H9 (cell line): ENCODE measurements around the gene PALD1. TPM values are rescaled to one million over a fixed set of nuclear protein-coding genes. Genes with fewer than 3 reads are reported as not detected.

Experiments
- DNase-seq: peaks from one replicate; pipeline ENCODE4 v3.0.0-alpha.2; 2017
- H2AFZ ChIP-seq: one replicate; pipeline ENCODE4 v1.6.1; 2013; ENCODE audit warnings: mild to moderate bottlenecking, low read length, control low read depth, moderate library complexity
- H2AK5ac ChIP-seq: 2 replicates; pipeline ENCODE4 v1.6.1; 2013; ENCODE audit warnings: low read length, control low read depth, mixed read lengths; ENCODE audit not compliant: insufficient read length
- H2BK120ac ChIP-seq: one replicate; pipeline ENCODE4 v1.6.1; 2013; ENCODE audit warnings: low read depth, mild to moderate bottlenecking, low read length, control low read depth, inconsistent platforms; ENCODE audit not compliant: poor library complexity, severe bottlenecking
- H2BK12ac ChIP-seq: 2 replicates; pipeline ENCODE4 v1.6.1; 2013; ENCODE audit warnings: low read length, control low read depth, mixed read lengths, low read depth; ENCODE audit not compliant: insufficient read length
- H2BK15ac ChIP-seq: 2 replicates; pipeline ENCODE4 v1.6.1; 2013; ENCODE audit warnings: low read depth, low read length, control low read depth
- H2BK20ac ChIP-seq: one replicate; pipeline ENCODE4 v1.6.1; 2013; ENCODE audit warnings: low read depth, mild to moderate bottlenecking, low read length, control low read depth, inconsistent platforms; ENCODE audit not compliant: poor library complexity, severe bottlenecking
- H2BK5ac ChIP-seq: 2 replicates; pipeline ENCODE4 v1.6.1; 2013; ENCODE audit warnings: low read length, control low read depth, mixed read lengths; ENCODE audit not compliant: insufficient read length
- H3K14ac ChIP-seq: 2 replicates; pipeline ENCODE4 v1.6.1; 2013; ENCODE audit warnings: low read length, control low read depth; ENCODE audit not compliant: insufficient read depth
- H3K18ac ChIP-seq: 2 replicates; pipeline ENCODE4 v1.6.1; 2013; ENCODE audit warnings: low read depth, mild to moderate bottlenecking, mixed read lengths, low read length, control low read depth; ENCODE audit not compliant: insufficient read length
- H3K23ac ChIP-seq: 2 replicates; pipeline ENCODE4 v1.6.1; 2013; ENCODE audit warnings: low read length, control low read depth, mixed read lengths, low read depth; ENCODE audit not compliant: insufficient read length
- H3K23me2 ChIP-seq: 2 replicates; pipeline ENCODE4 v1.6.1; 2013; ENCODE audit warnings: low read depth, mild to moderate bottlenecking, mixed read lengths, low read length, control low read depth; ENCODE audit not compliant: insufficient read length, poor library complexity, severe bottlenecking
- H3K27ac ChIP-seq: 2 replicates; pipeline ENCODE4 v1.5.1; 2013; ENCODE audit warnings: low read length, control low read depth, mixed read lengths, low read depth; ENCODE audit not compliant: insufficient read length
- H3K27me3 ChIP-seq: 2 replicates; pipeline ENCODE4 v1.6.1; 2013; ENCODE audit warnings: low read length, control low read depth, inconsistent platforms; ENCODE audit not compliant: insufficient read depth
- H3K4ac ChIP-seq: 2 replicates; pipeline ENCODE4 v1.6.1; 2013; ENCODE audit warnings: low read depth, mild to moderate bottlenecking, control low read depth, inconsistent platforms, low read length, moderate library complexity
- H3K4me1 ChIP-seq: 2 replicates; pipeline ENCODE4 v1.6.1; 2013; ENCODE audit warnings: low read length, control low read depth, inconsistent platforms; ENCODE audit not compliant: insufficient read depth
- H3K4me2 ChIP-seq: 2 replicates; pipeline ENCODE4 v1.6.1; 2013; ENCODE audit warnings: low read length, control low read depth, mixed read lengths; ENCODE audit not compliant: insufficient read length, insufficient read depth
- H3K56ac ChIP-seq: 2 replicates; pipeline ENCODE4 v1.6.1; 2013; ENCODE audit warnings: low read depth, mild to moderate bottlenecking, mixed read lengths, low read length, control low read depth; ENCODE audit not compliant: insufficient read length
- H3K79me1 ChIP-seq: 2 replicates; pipeline ENCODE4 v1.6.1; 2013; ENCODE audit warnings: low read depth, mild to moderate bottlenecking, moderate library complexity, low read length, control low read depth, inconsistent platforms; ENCODE audit not compliant: insufficient read depth, poor library complexity, severe bottlenecking
- H3K79me2 ChIP-seq: 2 replicates; pipeline ENCODE4 v1.6.1; 2013; ENCODE audit warnings: low read length, control low read depth, inconsistent platforms; ENCODE audit not compliant: insufficient read depth
- H3K9ac ChIP-seq: 2 replicates; pipeline ENCODE4 v1.6.1; 2013; ENCODE audit warnings: low read length, control low read depth, mixed read lengths; ENCODE audit not compliant: insufficient read length; ENCODE audit errors: extremely low read depth
- H3K9me3 ChIP-seq: one replicate; pipeline ENCODE4 v1.6.1; 2013; ENCODE audit warnings: low read depth, low read length, inconsistent platforms; ENCODE audit not compliant: control insufficient read depth
- H3T11ph ChIP-seq: one replicate; pipeline ENCODE4 v1.6.1; 2013; ENCODE audit warnings: mild to moderate bottlenecking, low read length, control low read depth, inconsistent platforms
- H4K20me1 ChIP-seq: one replicate; pipeline ENCODE4 v1.6.1; 2013; ENCODE audit not compliant: control insufficient read depth, insufficient read length, insufficient read depth
- H4K5ac ChIP-seq: 2 replicates; pipeline ENCODE4 v1.6.1; 2013; ENCODE audit warnings: low read depth, mild to moderate bottlenecking, mixed read lengths, low read length, control low read depth; ENCODE audit not compliant: insufficient read length
- H4K8ac ChIP-seq: replicated peaks from 2 replicates; pipeline ENCODE4 v1.6.1; 2013; ENCODE audit warnings: low read length, control low read depth, mixed read lengths, low read depth; ENCODE audit not compliant: insufficient read length
- H4K91ac ChIP-seq: 2 replicates; pipeline ENCODE4 v1.6.1; 2013; ENCODE audit warnings: low read depth, mild to moderate bottlenecking, moderate library complexity, mixed read lengths, low read length, control low read depth; ENCODE audit not compliant: insufficient read length
- H3K27ac Mint-ChIP-seq, 3 experiments: 2 replicates in 2 of 3; 3 replicates in 1 of 3; pipeline ENCODE4 v1.8.0; 2020 to 2021; ENCODE audit warnings: mixed read lengths in 3 of 3, mild to moderate bottlenecking in 1 of 3, moderate library complexity in 1 of 3
- H3K27me3 Mint-ChIP-seq: 2 replicates; pipeline ENCODE4 v1.8.0; 2021; ENCODE audit warnings: low read depth, mild to moderate bottlenecking, moderate library complexity, mixed read lengths
- H3K36me3 Mint-ChIP-seq, 3 experiments: 2 replicates in 2 of 3; 3 replicates in 1 of 3; pipeline ENCODE4 v1.8.0; 2020 to 2021; ENCODE audit warnings: low read depth in 3 of 3, mixed read lengths in 3 of 3; ENCODE audit not compliant: insufficient read depth in 1 of 3
- H3K4me1 Mint-ChIP-seq, 2 experiments: 2 replicates each; pipeline ENCODE4 v1.8.0; 2020; ENCODE audit warnings: mixed read lengths in 2 of 2
- H3K4me3 Mint-ChIP-seq, 2 experiments: 2 replicates in 1 of 2; 3 replicates in 1 of 2; pipeline ENCODE4 v1.8.0; 2020 to 2021; ENCODE audit warnings: mild to moderate bottlenecking in 2 of 2, mixed read lengths in 2 of 2, moderate library complexity in 1 of 2
- H3K9me3 Mint-ChIP-seq, 2 experiments: 2 replicates in 1 of 2; 3 replicates in 1 of 2; pipeline ENCODE4 v1.8.0; 2020; ENCODE audit warnings: mild to moderate bottlenecking in 2 of 2, mixed read lengths in 2 of 2, moderate library complexity in 1 of 2
- WGBS: extraction: QIAGEN DNeasy Blood & Tissue Kit; methylation state at CpG from one replicate; pipeline ENCODE4 v1.1.7; 2013; ENCODE audit warnings: missing lambda C conversion rate, low lambda C conversion rate, mixed read lengths; ENCODE audit not compliant: insufficient read length; ENCODE audit errors: extremely low coverage; 5-methylcytosine and 5-hydroxymethylcytosine counted together
- total RNA-seq: library from RNA; stranded (reverse); gene quantifications from 2 replicates; pipeline ENCODE4 v1.2.1, GENCODE V29; 2021
- TF ChIP-seq, protein P1 (sequence below): fragments of 200-600 bp; sonication (generic); conservative IDR thresholded peaks from 3 replicates; pipeline ENCODE4 v1.8.0; 2021; ENCODE audit warnings: antibody characterized with exemption, mild to moderate bottlenecking

Gene PALD1
- total RNA-seq, 1 experiment from 2014 or later = 21.1 TPM

DNA sequence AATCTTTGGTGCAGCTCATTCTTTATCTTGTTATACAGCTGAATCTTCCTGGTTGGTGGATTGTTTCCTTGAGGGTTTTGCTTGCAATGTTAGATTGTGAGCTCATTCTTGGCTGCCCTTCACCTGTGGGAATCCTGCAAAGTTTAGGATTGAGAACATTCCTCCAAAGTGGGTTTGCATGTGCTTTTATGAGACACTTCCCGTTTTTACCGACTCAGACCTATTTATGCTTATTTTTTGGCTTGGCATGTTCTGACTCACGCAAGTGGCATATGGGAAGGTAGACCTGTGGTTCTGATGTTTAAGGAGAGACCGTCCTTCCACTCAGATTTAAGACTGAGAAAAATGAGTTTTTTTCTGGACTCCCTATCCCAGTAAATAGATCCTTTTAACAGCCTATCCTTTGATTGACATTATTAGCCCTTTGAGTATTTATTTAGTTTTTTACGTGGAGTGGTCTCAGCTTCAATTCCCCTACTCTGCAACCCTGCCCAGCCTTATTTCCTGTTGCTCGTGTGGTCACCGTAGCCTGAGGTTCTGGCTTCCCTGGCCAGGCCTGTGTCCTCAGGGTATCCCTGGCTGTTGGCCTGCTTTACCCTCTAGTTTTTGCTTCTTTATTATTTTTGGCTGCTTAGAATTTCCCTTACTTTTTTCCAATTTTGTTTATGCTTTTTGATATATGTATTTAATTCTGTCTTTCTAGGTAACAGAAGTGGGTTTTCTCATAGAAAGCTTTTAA is 137.4 kb downstream of the PALD1 start:
- Histone ChIP-seq H3K18ac (no peak overlapping the region), H3K14ac (no peak overlapping the region), H3K4me1 (no peaks in the 10 kb centered on the region), H3K4ac (no peak overlapping the region), H2AK5ac (no peak overlapping the region), H3K23me2 (no peaks in the 10 kb centered on the region), H3K79me2 (no peaks in the 10 kb centered on the region), H3K79me1 (no peaks in the 10 kb centered on the region), H4K8ac (no peak overlapping the region), H2BK20ac (no peak overlapping the region), H3K27me3 (no peaks in the 10 kb centered on the region), H3K9me3 (peaks cover 7% of the 10 kb centered on the region), H4K20me1 (no peaks in the 10 kb centered on the region), H3T11ph (no peak overlapping the region), H3K9ac (no peak overlapping the region), H4K5ac (no peak overlapping the region), H2BK12ac (no peak overlapping the region), H2BK120ac (no peak overlapping the region), H3K23ac (no peak overlapping the region), H2AFZ (no peak overlapping the region), H3K56ac (no peak overlapping the region), H3K4me2 (no peak overlapping the region), H4K91ac (no peak overlapping the region), H2BK5ac (no peak overlapping the region), H2BK15ac (no peak overlapping the region), H3K27ac (no peak overlapping the region)
- Mint-ChIP-seq H3K27me3 (no peaks in the 10 kb centered on the region), H3K36me3 (peaks cover 11 to 22% (median 15%) of the 10 kb centered on the region in 3 experiments), H3K27ac (no peak overlapping the region; a peak in 1 of 7 replicates), H3K9me3 (peaks cover 19 to 23% of the 10 kb centered on the region in 2 experiments), H3K4me3 (no peak overlapping the region), H3K4me1 (peaks cover 4 to 6% of the 10 kb centered on the region in 2 experiments; a peak in 2 of 4 replicates)
- WGBS = no CpG with 5 or more reads among the region's 7 CpGs
- no peak for DNase-seq
- TF ChIP-seq, protein P1, sequence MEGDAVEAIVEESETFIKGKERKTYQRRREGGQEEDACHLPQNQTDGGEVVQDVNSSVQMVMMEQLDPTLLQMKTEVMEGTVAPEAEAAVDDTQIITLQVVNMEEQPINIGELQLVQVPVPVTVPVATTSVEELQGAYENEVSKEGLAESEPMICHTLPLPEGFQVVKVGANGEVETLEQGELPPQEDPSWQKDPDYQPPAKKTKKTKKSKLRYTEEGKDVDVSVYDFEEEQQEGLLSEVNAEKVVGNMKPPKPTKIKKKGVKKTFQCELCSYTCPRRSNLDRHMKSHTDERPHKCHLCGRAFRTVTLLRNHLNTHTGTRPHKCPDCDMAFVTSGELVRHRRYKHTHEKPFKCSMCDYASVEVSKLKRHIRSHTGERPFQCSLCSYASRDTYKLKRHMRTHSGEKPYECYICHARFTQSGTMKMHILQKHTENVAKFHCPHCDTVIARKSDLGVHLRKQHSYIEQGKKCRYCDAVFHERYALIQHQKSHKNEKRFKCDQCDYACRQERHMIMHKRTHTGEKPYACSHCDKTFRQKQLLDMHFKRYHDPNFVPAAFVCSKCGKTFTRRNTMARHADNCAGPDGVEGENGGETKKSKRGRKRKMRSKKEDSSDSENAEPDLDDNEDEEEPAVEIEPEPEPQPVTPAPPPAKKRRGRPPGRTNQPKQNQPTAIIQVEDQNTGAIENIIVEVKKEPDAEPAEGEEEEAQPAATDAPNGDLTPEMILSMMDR = no peak
